HG02642 (cell line): Measurements from ENCODE around the gene GOLGA6L10.
A peak's percentile ranks its signal among the peaks of the same experiment; 100 is the strongest.
"Not testable (repeated sequence)": the region's sequence is repeated elsewhere in the genome, so short reads cannot be mapped to it uniquely, and the experiment has no call there.

Source experiments
- ATAC-seq: cut with Tn5 transposase; IDR thresholded peaks from one replicate; pipeline ENCODE4 v1.9.1; 2021; ENCODE audit warnings: mild to moderate bottlenecking; ENCODE audit not compliant: unreplicated experiment, poor library complexity

GOLGA6L10 gene, protein sequence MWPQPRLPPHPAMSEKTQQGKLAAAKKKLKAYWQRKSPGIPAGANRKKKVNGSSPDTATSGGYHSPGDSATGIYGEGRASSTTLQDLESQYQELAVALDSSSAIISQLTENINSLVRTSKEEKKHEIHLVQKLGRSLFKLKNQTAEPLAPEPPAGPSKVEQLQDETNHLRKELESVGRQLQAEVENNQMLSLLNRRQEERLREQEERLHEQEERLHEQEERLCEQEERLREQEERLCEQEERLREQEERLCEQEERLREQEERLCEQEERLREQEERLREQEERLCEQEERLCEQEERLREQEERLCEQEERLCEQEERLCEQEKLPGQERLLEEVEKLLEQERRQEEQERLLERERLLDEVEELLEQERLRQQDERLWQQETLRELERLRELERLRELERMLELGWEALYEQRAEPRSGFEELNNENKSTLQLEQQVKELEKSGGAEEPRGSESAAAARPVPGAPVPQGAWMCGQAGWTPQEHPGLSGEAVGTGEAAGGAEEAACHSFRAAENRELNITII

DNA sequence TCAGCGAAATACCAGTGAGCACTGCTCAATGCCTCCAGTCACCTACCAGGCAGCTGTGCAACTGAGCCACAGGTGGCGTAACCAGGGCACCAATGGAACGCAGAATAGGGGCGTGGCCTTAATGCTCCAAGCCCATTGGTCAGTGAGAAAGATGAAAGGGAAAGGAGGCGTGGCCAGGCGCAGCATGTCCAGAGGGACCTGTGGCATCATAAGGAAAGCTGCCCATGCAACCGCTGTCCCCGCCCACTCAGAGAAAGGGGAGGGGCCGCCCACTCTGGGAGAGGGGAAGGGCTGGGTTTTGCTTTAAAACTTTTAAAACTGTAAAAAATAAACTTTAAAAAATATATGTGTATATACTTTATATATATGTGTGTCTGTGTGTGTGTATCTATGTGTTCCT, at the start of gene GOLGA6L10:
Gene GOLGA6L10 (minus strand): TSS at position 101 of the 400 bp plus-strand sequence. CDS start 100 bp downstream, at position 1.
- ATAC-seq, result not testable (repeated sequence)

DNA sequence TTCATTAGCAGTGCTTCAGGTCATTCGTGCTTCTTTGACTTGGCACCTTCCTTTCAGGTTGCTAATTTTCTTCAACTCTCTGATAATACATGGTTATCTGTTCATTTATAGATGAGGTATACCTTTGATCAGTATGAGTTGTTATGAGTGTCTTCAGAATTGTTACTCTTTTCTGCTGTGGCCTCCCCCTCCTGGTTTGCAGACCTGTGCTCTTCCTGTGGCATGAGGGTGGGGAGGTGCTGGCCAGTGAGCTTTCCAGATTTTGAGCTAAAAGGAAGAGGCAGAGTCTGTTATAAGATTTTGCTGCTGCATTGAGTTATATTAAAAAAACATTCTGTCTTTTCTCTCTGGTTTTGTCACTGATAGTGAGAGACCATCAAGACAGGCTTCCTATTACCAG, 49.5 kb upstream of the GOLGA6L10 start:
- no peak for ATAC-seq

DNA sequence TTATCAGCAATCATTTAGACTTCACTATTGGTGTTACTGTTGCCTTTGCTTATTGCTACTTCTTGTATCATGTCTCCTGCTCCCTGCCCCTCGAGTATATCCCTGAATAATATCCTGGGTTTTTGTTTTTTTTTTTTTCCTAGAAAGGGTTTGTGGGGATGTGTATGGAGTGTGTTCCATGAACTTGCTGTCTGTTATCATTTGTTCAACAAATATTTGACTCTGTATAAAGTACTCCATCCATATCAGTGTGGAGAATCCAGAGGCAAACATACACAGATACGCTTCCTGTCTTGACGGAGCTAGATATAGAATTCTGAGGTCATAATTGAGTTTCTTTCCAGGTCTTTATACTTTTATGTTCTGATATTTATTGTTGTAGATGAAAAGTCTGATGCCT, 48.5 kb upstream of the GOLGA6L10 start:
- no peak for ATAC-seq

DNA sequence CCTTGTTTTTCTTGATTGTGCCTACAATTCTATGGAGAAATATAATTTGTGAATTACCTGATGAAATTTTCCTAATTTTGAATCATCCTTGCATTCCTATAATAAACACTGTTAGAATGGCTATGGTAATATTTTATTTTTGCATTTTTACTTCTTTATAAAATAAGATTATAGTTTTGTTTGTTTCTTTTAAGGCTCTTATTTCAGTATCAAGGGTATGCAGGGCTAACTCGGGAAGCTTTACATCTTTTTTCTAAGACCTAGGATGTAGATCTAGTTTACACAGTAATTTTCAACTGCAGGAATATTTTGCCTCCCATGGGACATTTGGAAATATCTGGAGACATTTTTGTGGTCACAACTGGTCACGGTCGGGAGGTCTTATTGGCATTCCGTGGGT, 46.5 kb upstream of the GOLGA6L10 start:
- not testable (repeated sequence) for ATAC-seq

DNA sequence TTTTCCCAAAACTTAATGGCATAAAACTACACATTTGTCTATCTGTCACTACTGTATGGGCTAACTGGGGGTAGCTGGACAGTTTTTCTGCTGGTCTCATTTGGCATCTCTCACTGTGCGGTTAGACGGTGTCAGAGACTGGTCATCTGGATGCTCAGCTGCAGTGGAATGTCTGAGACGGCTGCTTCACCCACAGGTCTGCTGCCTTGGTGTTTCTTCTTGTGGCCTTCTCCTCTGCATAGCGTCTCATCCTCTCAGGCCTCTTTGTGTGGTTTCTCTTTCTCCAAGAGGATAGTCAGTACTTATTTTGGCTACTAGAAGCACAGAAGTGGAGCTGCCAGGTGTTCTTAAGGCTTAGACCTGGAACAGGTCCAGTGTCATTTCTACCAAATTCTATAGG, 44.4 kb upstream of the GOLGA6L10 start:
- no peak for ATAC-seq

DNA sequence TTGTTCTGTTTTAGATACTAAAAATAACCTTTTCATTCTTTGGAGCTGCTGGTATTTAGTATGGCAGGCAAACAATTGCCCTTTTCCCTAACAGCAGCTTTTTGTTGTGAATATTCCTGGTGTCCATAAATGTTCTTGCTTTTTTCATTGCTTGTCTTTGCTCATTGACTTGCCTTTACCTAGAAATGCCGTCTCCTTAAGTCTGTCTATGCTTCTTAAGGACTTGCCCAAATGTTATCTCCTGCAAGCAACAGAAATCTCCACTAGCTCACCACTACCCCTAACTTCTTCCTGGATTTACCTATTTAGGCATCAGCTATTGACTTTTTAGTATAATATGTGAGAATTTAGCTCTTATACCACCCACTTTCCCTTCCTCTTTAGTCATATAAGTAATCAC, 42.8 kb upstream of the GOLGA6L10 start:
- ATAC-seq, result not testable (repeated sequence)

GRCh38 chr15:82390152-82390551, 40.9 kb upstream of the GOLGA6L10 start:
- ATAC-seq, result not testable (repeated sequence)

DNA sequence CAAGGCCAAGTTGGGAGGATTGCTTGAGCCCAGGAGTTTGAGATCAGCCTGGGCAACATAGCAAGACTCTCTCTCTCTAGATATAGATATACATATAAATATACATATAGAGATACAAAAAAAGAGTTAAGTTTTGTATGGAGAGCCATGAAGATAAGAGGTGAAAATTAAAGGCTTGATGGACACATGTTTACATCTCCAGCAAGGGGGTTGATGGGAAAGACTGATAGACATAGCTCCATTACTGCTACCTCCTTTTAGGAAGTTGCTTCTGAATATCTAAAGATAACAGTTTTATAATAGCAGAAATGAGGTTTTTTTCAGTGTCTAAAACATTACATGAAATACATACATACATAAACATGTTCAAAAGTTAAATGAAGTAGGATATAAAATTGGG, 37.9 kb upstream of the GOLGA6L10 start:
- not testable (repeated sequence) for ATAC-seq

DNA sequence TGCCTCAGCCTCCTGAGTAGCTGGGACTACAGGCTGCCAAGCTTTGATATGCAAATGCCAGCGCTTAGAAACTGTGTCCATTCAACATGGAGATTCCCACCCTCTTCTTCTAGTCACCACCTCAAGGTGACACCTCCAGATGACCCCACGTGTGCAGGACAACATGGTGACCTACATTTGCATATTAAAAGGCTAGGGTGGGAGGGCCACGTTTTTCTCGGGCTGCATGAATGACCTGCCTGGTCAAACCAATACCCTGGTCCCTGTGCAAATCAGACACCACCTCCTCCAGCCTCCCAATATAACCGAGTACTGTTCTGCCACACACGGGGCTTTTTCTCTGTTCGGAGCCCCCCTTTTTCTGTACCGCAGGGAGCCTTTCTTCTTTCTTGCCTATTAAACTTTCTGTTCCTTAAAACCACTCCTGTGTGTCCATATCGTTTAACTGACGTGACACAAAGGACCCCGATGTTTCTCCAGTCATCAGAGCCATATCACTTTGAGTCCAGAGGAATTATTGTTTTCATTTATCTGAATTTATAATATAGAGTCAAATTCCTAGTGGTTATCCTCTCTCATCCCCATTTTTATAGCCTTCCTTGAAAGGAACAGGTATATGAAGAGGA, 32.2 kb upstream of the GOLGA6L10 start:
- ATAC-seq, result not testable (repeated sequence)

DNA sequence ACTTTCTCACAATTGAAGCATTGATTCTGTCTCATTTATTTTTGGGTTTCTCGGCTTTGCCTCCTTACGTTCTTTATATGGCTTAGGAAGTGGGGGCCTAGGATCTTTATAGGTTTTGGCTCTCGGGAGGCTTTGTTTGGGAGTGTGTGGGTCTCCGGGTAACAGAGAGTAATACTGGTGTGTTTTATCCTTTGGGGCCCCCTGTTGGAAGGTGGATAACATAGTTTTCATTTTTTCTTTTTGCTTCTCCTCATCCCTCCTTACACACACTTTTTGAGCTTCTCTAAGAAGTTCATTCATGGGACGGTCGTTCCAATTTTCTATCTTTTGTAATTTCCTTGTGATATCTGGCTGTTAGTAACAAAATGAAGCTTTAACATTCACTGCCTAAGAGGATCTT, 30.3 kb upstream of the GOLGA6L10 start:
- not testable (repeated sequence) for ATAC-seq

DNA sequence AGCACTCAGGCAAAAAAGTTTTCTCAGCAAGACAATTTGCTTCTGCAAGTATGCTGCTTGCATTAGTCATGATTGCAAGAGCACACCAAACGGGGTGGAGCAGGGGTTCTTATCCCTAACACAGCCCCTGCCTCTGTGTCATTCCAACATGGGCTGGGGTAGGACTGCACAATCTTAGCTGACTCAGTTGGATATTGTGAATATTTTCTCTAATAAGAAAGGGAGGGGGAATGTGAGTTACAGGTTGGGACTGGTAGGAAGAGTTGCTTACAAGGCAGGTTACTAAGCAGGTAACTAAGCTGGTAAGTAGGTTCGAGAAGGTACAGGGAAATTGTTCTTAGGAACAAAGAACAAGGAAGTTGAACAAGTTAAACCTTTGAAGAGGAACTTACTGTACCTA, 24.4 kb upstream of the GOLGA6L10 start:
- ATAC-seq, result not testable (repeated sequence)

GRCh38 chr15:82371656-82372055, 22.4 kb upstream of the GOLGA6L10 start:
- ATAC-seq, result no peak

DNA sequence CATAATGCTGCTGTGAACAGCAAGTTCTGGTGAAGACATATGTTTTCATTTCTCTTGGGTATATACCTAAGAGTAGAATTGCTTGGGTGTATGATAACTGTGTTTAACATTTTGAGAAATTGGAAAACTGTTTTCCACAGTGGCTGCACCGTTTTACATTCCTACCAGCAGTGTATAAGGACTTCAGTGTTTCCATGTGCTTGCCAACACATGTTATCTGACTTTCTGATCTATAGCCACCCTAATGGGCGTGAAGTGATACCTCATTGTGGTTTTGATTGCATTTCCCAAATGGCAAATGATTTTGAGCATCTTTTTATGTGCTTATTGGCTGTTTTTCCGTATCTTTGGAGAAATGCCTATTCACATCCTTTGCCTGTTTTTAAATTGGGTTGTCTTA, 18.5 kb upstream of the GOLGA6L10 start:
- not testable (repeated sequence) for ATAC-seq

DNA sequence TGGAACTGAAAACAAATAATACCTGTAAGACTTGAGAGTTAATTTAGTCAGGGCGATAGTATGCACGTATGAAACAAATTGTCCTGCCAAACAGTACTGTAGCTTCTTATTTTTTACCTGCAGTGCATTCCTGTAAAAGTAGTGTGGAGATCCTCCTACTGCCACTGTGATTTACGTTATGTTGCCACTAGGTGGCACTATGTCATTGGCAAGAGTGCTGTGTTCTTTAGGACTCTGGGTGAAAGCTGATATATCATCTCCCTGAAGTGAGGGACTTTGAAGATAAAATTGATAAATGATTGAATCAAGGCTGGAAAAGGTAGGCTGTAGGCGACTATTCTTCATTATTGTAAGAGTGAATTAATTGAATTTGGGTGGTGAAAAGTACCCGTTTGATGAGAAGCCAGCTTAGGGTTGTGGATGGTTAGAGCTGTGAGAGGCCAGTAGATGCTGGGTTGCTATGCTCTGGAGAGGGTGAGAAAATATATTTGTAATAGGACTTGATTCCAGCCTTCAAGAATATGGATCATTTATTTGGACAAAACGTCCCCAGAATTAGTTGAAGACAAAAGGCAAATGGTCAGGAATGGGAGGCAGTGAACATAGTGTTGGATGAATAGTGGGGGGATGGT, 16.5 kb upstream of the GOLGA6L10 start:
- peak; percentile 75 for ATAC-seq

DNA sequence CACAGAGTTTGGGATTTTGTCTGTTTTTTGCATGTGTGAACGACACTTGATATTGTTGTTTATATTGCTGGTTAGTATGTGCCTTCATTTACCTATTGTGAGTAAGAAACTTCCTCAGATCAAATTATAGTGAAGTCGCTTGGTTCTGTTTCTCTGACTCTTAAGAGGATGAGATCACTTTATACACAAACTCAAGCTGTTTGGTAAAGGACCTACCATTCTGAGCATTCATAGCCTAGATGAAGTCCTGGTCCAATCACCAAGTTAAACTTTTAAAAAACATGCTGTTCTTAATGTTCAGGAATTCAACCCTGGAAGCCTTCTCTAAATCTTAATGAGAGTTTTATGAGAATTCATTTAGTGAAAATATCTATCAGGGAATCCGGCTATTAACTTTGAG, 15.3 kb upstream of the GOLGA6L10 start:
- ATAC-seq, result not testable (repeated sequence)

GRCh38 chr15:82362790-82363189, 13.5 kb upstream of the GOLGA6L10 start:
- ATAC-seq, result not testable (repeated sequence)

- ATAC-seq, result not testable (repeated sequence)
Observed at GRCh38 chr15:82360618-82361017, 11.3 kb upstream of the GOLGA6L10 start.

GRCh38 chr15:82355055-82355454, 5.8 kb upstream of the GOLGA6L10 start:
- not testable (repeated sequence) for ATAC-seq

GRCh38 chr15:82354546-82354945, 5.3 kb upstream of the GOLGA6L10 start:
- not testable (repeated sequence) for ATAC-seq

DNA sequence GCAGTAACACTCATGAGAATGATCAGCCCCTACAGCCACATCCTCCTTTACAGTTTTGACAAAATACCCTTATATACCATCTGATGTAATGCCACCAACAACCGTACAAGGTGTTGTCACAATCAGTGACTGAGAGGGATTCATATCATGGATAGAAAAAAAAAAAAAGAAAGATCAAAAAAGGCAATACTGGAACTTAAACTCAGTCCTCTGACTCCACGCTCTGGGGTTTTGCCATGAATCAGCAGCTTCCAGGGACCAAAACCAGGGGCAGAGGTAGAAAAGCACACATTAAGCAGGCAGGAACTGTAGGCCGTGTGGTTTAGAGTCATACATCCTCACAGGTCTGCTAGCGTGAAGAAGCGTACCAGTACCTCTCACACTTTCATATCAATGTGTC, 1.6 kb downstream of the GOLGA6L10 start:
- not testable (repeated sequence) for ATAC-seq

GRCh38 chr15:82345176-82345575, 4.1 kb downstream of the GOLGA6L10 start:
- not testable (repeated sequence) for ATAC-seq
